Right forelimb (tissue), 1 donor: ENCODE data around the gene MIEN1.
"Not testable (repeated sequence)": the region's sequence is repeated elsewhere in the genome, so short reads cannot be mapped to it uniquely, and the experiment has no call there.

Experiments
- DNase-seq: peaks from one replicate; pipeline ENCODE4 v3.0.0-alpha.2; 2018

MIEN1 gene

GRCh38 chr17:39738983-39739884 is 8.9 kb upstream of the MIEN1 start:
- DNase-seq: no peak

GRCh38 chr17:39738568-39738901 is 8.2 kb upstream of the MIEN1 start:
- no peak for DNase-seq

GRCh38 chr17:39737760-39738567 is 7.6 kb upstream of the MIEN1 start, which contains the start of gene GRB7:
Gene GRB7, plus strand, starts transcription at chr17:39737938. Its CDS starts 4,364 bp downstream, at chr17:39742302.
- no peak for DNase-seq

- no peak for DNase-seq
Observed at GRCh38 chr17:39737206-39737759, 7.0 kb upstream of the MIEN1 start.

GRCh38 chr17:39736319-39737165 is 6.2 kb upstream of the MIEN1 start:
- DNase-seq: no peak

GRCh38 chr17:39735882-39736281 is 5.5 kb upstream of the MIEN1 start:
- DNase-seq: no peak

GRCh38 chr17:39732586-39732985 is 2.3 kb upstream of the MIEN1 start:
- DNase-seq: no peak

GRCh38 chr17:39729280-39729851 is 966 bp downstream of the MIEN1 start:
- no peak for DNase-seq

- no peak for DNase-seq
Observed at GRCh38 chr17:39727556-39727955, 2.8 kb downstream of the MIEN1 start.

GRCh38 chr17:39726617-39727016 is 3.7 kb downstream of the MIEN1 start:
- no peak for DNase-seq

- not testable (repeated sequence) for DNase-seq
Observed at GRCh38 chr17:39725923-39726322, 4.4 kb downstream of the MIEN1 start.

- no peak for DNase-seq
Observed at GRCh38 chr17:39724731-39725130, 5.6 kb downstream of the MIEN1 start.

GRCh38 chr17:39722965-39723848 is 7.1 kb downstream of the MIEN1 start:
- no peak for DNase-seq

- no peak for DNase-seq
Observed at GRCh38 chr17:39722104-39722503, 8.2 kb downstream of the MIEN1 start.

- DNase-seq: no peak
Observed at GRCh38 chr17:39719563-39720355, 10.6 kb downstream of the MIEN1 start.

GRCh38 chr17:39717660-39718059 is 12.7 kb downstream of the MIEN1 start:
- no peak for DNase-seq

- DNase-seq: no peak
Observed at GRCh38 chr17:39716879-39717536, 13.3 kb downstream of the MIEN1 start.

- DNase-seq: no peak
Observed at GRCh38 chr17:39716073-39716818, 14.1 kb downstream of the MIEN1 start.
